IMR-90 (cell line): ENCODE measurements around the gene SIGLEC11. TPM values are rescaled to one million over a fixed set of nuclear protein-coding genes. Genes with fewer than 3 reads are reported as not detected.

Experiments used
- ATAC-seq: fragments of 200-7000 bp; cut with Tn5 transposase; 2 replicates; pipeline ENCODE4 v1.9.1; 2020; ENCODE audit warnings: low read depth, mild to moderate bottlenecking, moderate library complexity
- BruUV-seq: library from RNA; stranded (reverse); fragments of 400-500 nt; replicated peaks from 2 replicates; lab custom pipeline; 2021; lab: Mats Ljungman, UMichigan
- CTCF ChIA-PET: fragments of 300-600 bp; formaldehyde crosslinking; extraction: SDS; loops from one replicate; lab custom pipeline; 2021; ENCODE audit warnings: antibody characterized with exemption; lab: Yijun Ruan, JAX
- POLR2A ChIA-PET: fragments of 300-600 bp; sonication (Branson Sonifier 250); formaldehyde crosslinking; loops from one replicate; lab custom pipeline; 2022; ENCODE audit warnings: antibody characterized with exemption; ENCODE audit not compliant: unreplicated experiment; lab: Charles Lee
- DNase-seq: peaks from one replicate; pipeline ENCODE4 v3.0.0; 2013
- H2AFZ ChIP-seq: replicated peaks from 2 replicates; pipeline ENCODE3; 2013; ENCODE audit warnings: low read length, mild to moderate bottlenecking; ENCODE audit not compliant: poor library complexity
- H2AK5ac ChIP-seq: 2 replicates; pipeline ENCODE4 v1.6.1; 2013; ENCODE audit warnings: low read depth, low read length, inconsistent platforms
- H2AK9ac ChIP-seq: replicated peaks from 2 replicates; pipeline ENCODE3; 2013; ENCODE audit warnings: mild to moderate bottlenecking, low read depth, low read length, moderate library complexity; ENCODE audit not compliant: poor library complexity
- H2BK120ac ChIP-seq: 2 replicates; pipeline ENCODE4 v1.6.1; 2013; ENCODE audit warnings: low read depth, low read length, inconsistent platforms
- H2BK15ac ChIP-seq: 3 replicates; pipeline ENCODE4 v1.6.1; 2013; ENCODE audit warnings: low read depth, low read length, inconsistent platforms
- H2BK20ac ChIP-seq: 2 replicates; pipeline ENCODE4 v1.6.1; 2013; ENCODE audit warnings: low read depth, mild to moderate bottlenecking, inconsistent platforms, low read length, moderate library complexity
- H2BK5ac ChIP-seq: 2 replicates; pipeline ENCODE4 v1.6.1; 2013; ENCODE audit warnings: mild to moderate bottlenecking, low read depth, low read length, inconsistent platforms; ENCODE audit not compliant: poor library complexity, severe bottlenecking
- H3K14ac ChIP-seq: replicated peaks from 2 replicates; pipeline ENCODE4 v1.6.1; 2013; ENCODE audit warnings: low read depth, low read length, inconsistent platforms
- H3K18ac ChIP-seq: 2 replicates; pipeline ENCODE4 v1.6.1; 2013; ENCODE audit warnings: low read depth, low read length, control low read depth
- H3K23ac ChIP-seq: 2 replicates; pipeline ENCODE4 v1.6.1; 2013; ENCODE audit warnings: low read depth, low read length, inconsistent platforms
- H3K27ac ChIP-seq: 2 replicates; pipeline ENCODE4 v1.5.1; 2013; ENCODE audit warnings: mild to moderate bottlenecking, control low read depth, low read length; ENCODE audit not compliant: insufficient read depth
- H3K27me3 ChIP-seq: 2 replicates; pipeline ENCODE4 v1.6.1; 2013; ENCODE audit warnings: low read length; ENCODE audit not compliant: control insufficient read depth, insufficient read depth
- H3K36me3 ChIP-seq: 2 replicates; pipeline ENCODE4 v1.6.1; 2013; ENCODE audit warnings: low read length, mixed read lengths; ENCODE audit not compliant: control insufficient read depth, insufficient read depth
- H3K4ac ChIP-seq: 2 replicates; pipeline ENCODE4 v1.6.1; 2013; ENCODE audit warnings: low read depth, low read length, inconsistent platforms
- H3K4me1 ChIP-seq: 2 replicates; pipeline ENCODE4 v1.6.1; 2013; ENCODE audit warnings: low read length, mixed read lengths; ENCODE audit not compliant: control insufficient read depth, insufficient read depth
- H3K4me2 ChIP-seq: 2 replicates; pipeline ENCODE4 v1.6.1; 2013; ENCODE audit warnings: low read depth, mild to moderate bottlenecking, control low read depth, low read length, moderate library complexity
- H3K4me3 ChIP-seq: 2 replicates; pipeline ENCODE4 v1.5.1; 2013; ENCODE audit warnings: low read depth, mild to moderate bottlenecking, control low read depth, low read length, moderate library complexity; ENCODE audit not compliant: insufficient read depth
- H3K56ac ChIP-seq: 2 replicates; pipeline ENCODE4 v1.6.1; 2013; ENCODE audit warnings: low read length, inconsistent platforms; ENCODE audit not compliant: insufficient read depth; ENCODE audit errors: extremely low read depth
- H3K79me1 ChIP-seq, 2 experiments: 2 replicates each; pipeline ENCODE4 v1.6.1; 2013; ENCODE audit warnings: low read length in 2 of 2, inconsistent platforms in 1 of 2, low read depth in 1 of 2
- H3K9ac ChIP-seq: 2 replicates; pipeline ENCODE4 v1.6.1; 2013; ENCODE audit warnings: low read depth, low read length, control low read depth
- H3K9me1 ChIP-seq: 2 replicates; pipeline ENCODE4 v1.6.1; 2013; ENCODE audit warnings: low read length, inconsistent platforms; ENCODE audit not compliant: insufficient read depth
- H3K9me3 ChIP-seq: 2 replicates; pipeline ENCODE4 v1.6.1; 2013; ENCODE audit warnings: low read length; ENCODE audit not compliant: control insufficient read depth, insufficient read depth
- H4K20me1 ChIP-seq: 2 replicates; pipeline ENCODE4 v1.6.1; 2013; ENCODE audit warnings: low read length, inconsistent platforms; ENCODE audit not compliant: insufficient read depth
- H4K5ac ChIP-seq: 2 replicates; pipeline ENCODE4 v1.6.1; 2013; ENCODE audit warnings: mild to moderate bottlenecking, low read depth, low read length, control low read depth
- H4K8ac ChIP-seq, 2 experiments: 2 replicates each; pipeline ENCODE4 v1.6.1; 2013; ENCODE audit warnings: low read depth in 2 of 2, low read length in 2 of 2, control low read depth in 1 of 2, inconsistent platforms in 1 of 2
- H4K91ac ChIP-seq: 2 replicates; pipeline ENCODE4 v1.6.1; 2013; ENCODE audit warnings: low read depth, low read length, inconsistent platforms; ENCODE audit not compliant: insufficient read depth
- BHLHE40 ChIP-seq: fragments of 150-350 bp; IDR thresholded peaks from 2 replicates; pipeline ENCODE4 v1.6.1; 2016; ENCODE audit warnings: mild to moderate bottlenecking, low read depth, low read length
- CEBPB ChIP-seq: IDR thresholded peaks from 2 replicates; pipeline ENCODE4 v1.6.1; 2012; ENCODE audit warnings: low read depth, low read length, improper control_type of control experiment
- CHD1 ChIP-seq: IDR thresholded peaks from 2 replicates; pipeline ENCODE4 v1.6.1; 2012; ENCODE audit warnings: low read depth, low read length, improper control_type of control experiment
- ELK1 ChIP-seq: fragments of 150-350 bp; IDR thresholded peaks from 2 replicates; pipeline ENCODE4 v1.6.1; 2016; ENCODE audit warnings: low read depth, mild to moderate bottlenecking, low read length, moderate library complexity, borderline replicate concordance
- FOS ChIP-seq: fragments of 150-350 bp; IDR thresholded peaks from 2 replicates; pipeline ENCODE4 v1.6.1; 2016; ENCODE audit warnings: low read depth, low read length
- MAFK ChIP-seq: IDR thresholded peaks from 2 replicates; pipeline ENCODE4 v1.6.1; 2012; ENCODE audit warnings: low read depth, low read length, improper control_type of control experiment
- MXI1 ChIP-seq: IDR thresholded peaks from 2 replicates; pipeline ENCODE4 v1.6.1; 2012; ENCODE audit warnings: low read depth, mild to moderate bottlenecking, low read length, moderate library complexity, borderline replicate concordance
- NFE2L2 ChIP-seq: fragments of 150-350 bp; IDR thresholded peaks from 2 replicates; pipeline ENCODE4 v1.6.1; 2016; ENCODE audit warnings: low read depth, mild to moderate bottlenecking, low read length
- RAD21 ChIP-seq: IDR thresholded peaks from 2 replicates; pipeline ENCODE4 v1.6.1; 2012; ENCODE audit warnings: low read length, improper control_type of control experiment
- RCOR1 ChIP-seq: IDR thresholded peaks from 2 replicates; pipeline ENCODE4 v1.6.1; 2012; ENCODE audit warnings: mild to moderate bottlenecking, low read length, improper control_type of control experiment; ENCODE audit not compliant: insufficient replicate concordance
- RFX5 ChIP-seq: IDR thresholded peaks from 2 replicates; pipeline ENCODE4 v1.8.0; 2012; ENCODE audit warnings: low read depth, mild to moderate bottlenecking, low read length, moderate library complexity
- SMC3 ChIP-seq: fragments of 150-350 bp; IDR thresholded peaks from 2 replicates; pipeline ENCODE4 v1.6.1; 2016; ENCODE audit warnings: low read depth, mild to moderate bottlenecking, antibody characterized with exemption, low read length, moderate library complexity
- WGBS, 2 experiments: methylation state at CpG; one replicate each; pipeline versions ENCODE4 v1.1.5 to v1.1.7; 2013; ENCODE audit warnings: missing lambda C conversion rate in 2 of 2; ENCODE audit not compliant: insufficient read length in 1 of 2; ENCODE audit errors: extremely low coverage in 2 of 2; 5-methylcytosine and 5-hydroxymethylcytosine counted together
- dilution Hi-C: fragments of 300-500 bp; cut with HindIII; formaldehyde crosslinking; loops from one replicate; pipeline ENCODE4 v1.14.3; 2018; ENCODE audit warnings: low sequenced_read_pairs; ENCODE audit not compliant: unreplicated experiment
- in situ Hi-C: fragments of 300-500 bp; cut with MboI; formaldehyde crosslinking; loops from 3 replicates; pipeline ENCODE4 v1.14.3; 2019; ENCODE audit warnings: low sequenced_read_pairs, inconsistent platforms, mixed read lengths
- intact Hi-C: fragments of 100-400 bp; cut with micrococcal nuclease; formaldehyde crosslinking; loops from 2 replicates; pipeline ENCODE4 v1.10.0; 2022
- polyA plus RNA-seq, 3 experiments: library from polyadenylated mRNA; depleted of rRNA; stranded (reverse); fragments of >200 nt; gene quantifications; 2 replicates each; pipeline ENCODE4 v1.2.3, GENCODE V29; 2012; ENCODE audit warnings: low replicate concordance in 1 of 3
- total RNA-seq: library from RNA; depleted of rRNA; stranded (reverse); fragments of >200 nt; gene quantifications from 2 replicates; pipeline ENCODE4 v1.2.3, GENCODE V29; 2012
- TF ChIP-seq, protein P1 (sequence below): fragments of 150-350 bp; IDR thresholded peaks from 2 replicates; pipeline ENCODE4 v1.6.1; 2017; ENCODE audit warnings: mild to moderate bottlenecking, antibody characterized with exemption, low read length, low read depth
- TF ChIP-seq, protein P2 (sequence below): conservative IDR thresholded peaks from 2 replicates; pipeline ENCODE4 v1.5.1; 2012; ENCODE audit warnings: mild to moderate bottlenecking, low read depth, low read length, improper control_type of control experiment

The SIGLEC11 gene
- total and polyA plus RNA-seq, 2 of the 4 experiments (the other 2 are of a cell fraction) = not detected

DNA sequence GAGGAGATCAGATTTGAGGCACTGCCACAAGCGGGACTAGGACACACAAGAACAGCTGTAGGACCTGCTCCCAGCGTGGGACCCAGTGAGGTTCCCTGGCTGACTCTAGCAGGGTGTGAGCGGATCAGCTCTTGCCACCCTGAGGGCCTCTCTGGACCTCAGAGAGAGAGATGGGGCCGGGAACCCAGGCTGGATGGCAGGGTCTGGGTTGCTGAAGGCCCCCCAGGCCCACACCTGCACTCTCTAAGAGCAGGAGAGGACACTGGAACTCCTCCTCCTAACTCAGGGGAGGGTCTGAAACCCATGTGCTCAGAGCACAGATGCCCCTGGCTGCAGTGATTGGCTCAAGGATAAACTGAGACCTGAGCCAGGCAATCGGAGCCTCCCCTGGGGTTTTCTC, 50.8 kb downstream of the SIGLEC11 start:
- no peak overlapping the region for H2AK9ac ChIP-seq
- ChIA-PET POLR2A (no interaction called here), CTCF (no interaction called here)
- ATAC-seq = no peak
- peaks cover 30% of the 10 kb centered on the region for H4K20me1 ChIP-seq
- H2AK5ac ChIP-seq = no peak overlapping the region
- no peak overlapping the region for H3K18ac ChIP-seq
- no TSS peak for BruUV-seq
- H3K4ac ChIP-seq = no peak overlapping the region
- WGBS, 2 experiments = 83% methylated on average over 3 of the region's 5 CpGs; no CpG with 5 or more reads in 1 of the 2 experiments
- H3K27me3 ChIP-seq = no peaks in the 10 kb centered on the region
- H3K9ac ChIP-seq = no peak overlapping the region
- no peak for DNase-seq
- H3K27ac ChIP-seq = no peak overlapping the region
- peaks cover 59% of the 10 kb centered on the region for H3K36me3 ChIP-seq
- in situ Hi-C loops (no loop called here), intact Hi-C loops (no loop called here), dilution Hi-C loops (no loop called here)
- no peak overlapping the region for H2AFZ ChIP-seq
- no peak overlapping the region for H4K8ac ChIP-seq
- H3K4me1 ChIP-seq = peaks cover 3% of the 10 kb centered on the region
- no peak overlapping the region for H3K56ac ChIP-seq
- H3K9me1 ChIP-seq = peaks cover 11% of the 10 kb centered on the region; the same call in 1 of the 2 replicates
- peaks cover 10 to 76% of the 10 kb centered on the region in 2 experiments for H3K79me1 ChIP-seq
- H3K23ac ChIP-seq = no peak overlapping the region
- H3K14ac ChIP-seq = no peak overlapping the region
- no peak overlapping the region for H2BK20ac ChIP-seq
- H2BK15ac ChIP-seq = no peak overlapping the region
- no peak overlapping the region for H4K91ac ChIP-seq
- H2BK5ac ChIP-seq = no peak overlapping the region
- TF ChIP-seq MXI1 (no peak), FOS (no peak), RFX5 (no peak), MAFK (no peak), SMC3 (no peak), RCOR1 (no peak), RAD21 (no peak), ELK1 (no peak), CEBPB (no peak), NFE2L2 (no peak), CHD1 (no peak), BHLHE40 (no peak)
- TF ChIP-seq, protein P1, sequence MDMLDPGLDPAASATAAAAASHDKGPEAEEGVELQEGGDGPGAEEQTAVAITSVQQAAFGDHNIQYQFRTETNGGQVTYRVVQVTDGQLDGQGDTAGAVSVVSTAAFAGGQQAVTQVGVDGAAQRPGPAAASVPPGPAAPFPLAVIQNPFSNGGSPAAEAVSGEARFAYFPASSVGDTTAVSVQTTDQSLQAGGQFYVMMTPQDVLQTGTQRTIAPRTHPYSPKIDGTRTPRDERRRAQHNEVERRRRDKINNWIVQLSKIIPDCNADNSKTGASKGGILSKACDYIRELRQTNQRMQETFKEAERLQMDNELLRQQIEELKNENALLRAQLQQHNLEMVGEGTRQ = no peak
- TF ChIP-seq, protein P2, sequence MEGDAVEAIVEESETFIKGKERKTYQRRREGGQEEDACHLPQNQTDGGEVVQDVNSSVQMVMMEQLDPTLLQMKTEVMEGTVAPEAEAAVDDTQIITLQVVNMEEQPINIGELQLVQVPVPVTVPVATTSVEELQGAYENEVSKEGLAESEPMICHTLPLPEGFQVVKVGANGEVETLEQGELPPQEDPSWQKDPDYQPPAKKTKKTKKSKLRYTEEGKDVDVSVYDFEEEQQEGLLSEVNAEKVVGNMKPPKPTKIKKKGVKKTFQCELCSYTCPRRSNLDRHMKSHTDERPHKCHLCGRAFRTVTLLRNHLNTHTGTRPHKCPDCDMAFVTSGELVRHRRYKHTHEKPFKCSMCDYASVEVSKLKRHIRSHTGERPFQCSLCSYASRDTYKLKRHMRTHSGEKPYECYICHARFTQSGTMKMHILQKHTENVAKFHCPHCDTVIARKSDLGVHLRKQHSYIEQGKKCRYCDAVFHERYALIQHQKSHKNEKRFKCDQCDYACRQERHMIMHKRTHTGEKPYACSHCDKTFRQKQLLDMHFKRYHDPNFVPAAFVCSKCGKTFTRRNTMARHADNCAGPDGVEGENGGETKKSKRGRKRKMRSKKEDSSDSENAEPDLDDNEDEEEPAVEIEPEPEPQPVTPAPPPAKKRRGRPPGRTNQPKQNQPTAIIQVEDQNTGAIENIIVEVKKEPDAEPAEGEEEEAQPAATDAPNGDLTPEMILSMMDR = no peak
- H3K9me3 ChIP-seq = no peaks in the 10 kb centered on the region
- no peak overlapping the region for H4K5ac ChIP-seq
- no peak overlapping the region for H3K4me2 ChIP-seq
- H3K4me3 ChIP-seq = no peak overlapping the region
- no peak overlapping the region for H2BK120ac ChIP-seq
